ENCODE data around the gene DMRTC2.

The DMRTC2 gene

GRCh38 chr19:41849067-41849466, 4.2 kb downstream of the DMRTC2 start:
- TF ChIP-seq ZNF16 (tag by site-specific recombination; IDR thresholded peaks at IDR 0.05; ENCODE audit: low read depth) (no peak), ZNF449 (tag by site-specific recombination; IDR thresholded peaks at IDR 0.05) (peak; percentile 55; the same call in 1 of the 2 replicates)
- TF ChIP-seq, protein P1, sequence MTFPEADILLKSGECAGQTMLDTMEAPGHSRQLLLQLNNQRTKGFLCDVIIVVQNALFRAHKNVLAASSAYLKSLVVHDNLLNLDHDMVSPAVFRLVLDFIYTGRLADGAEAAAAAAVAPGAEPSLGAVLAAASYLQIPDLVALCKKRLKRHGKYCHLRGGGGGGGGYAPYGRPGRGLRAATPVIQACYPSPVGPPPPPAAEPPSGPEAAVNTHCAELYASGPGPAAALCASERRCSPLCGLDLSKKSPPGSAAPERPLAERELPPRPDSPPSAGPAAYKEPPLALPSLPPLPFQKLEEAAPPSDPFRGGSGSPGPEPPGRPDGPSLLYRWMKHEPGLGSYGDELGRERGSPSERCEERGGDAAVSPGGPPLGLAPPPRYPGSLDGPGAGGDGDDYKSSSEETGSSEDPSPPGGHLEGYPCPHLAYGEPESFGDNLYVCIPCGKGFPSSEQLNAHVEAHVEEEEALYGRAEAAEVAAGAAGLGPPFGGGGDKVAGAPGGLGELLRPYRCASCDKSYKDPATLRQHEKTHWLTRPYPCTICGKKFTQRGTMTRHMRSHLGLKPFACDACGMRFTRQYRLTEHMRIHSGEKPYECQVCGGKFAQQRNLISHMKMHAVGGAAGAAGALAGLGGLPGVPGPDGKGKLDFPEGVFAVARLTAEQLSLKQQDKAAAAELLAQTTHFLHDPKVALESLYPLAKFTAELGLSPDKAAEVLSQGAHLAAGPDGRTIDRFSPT (tag by site-specific recombination; IDR thresholded peaks at IDR 0.05): no peak
- no peak overlapping the region for H3K27ac ChIP-seq (ENCODE audit: extremely low read depth, low read depth, low read length)
- H3K4me3 ChIP-seq (ENCODE audit: low read depth, low read length): no peak overlapping the region
- H3K36me3 ChIP-seq (ENCODE audit: control insufficient read depth in 2 of 2, insufficient read depth in 1 of 2, low read length in 2 of 2): no peaks in the 10 kb centered on the region
- ChIA-PET POLR2A (interaction anchor here (1.2 to 5.5 kb wide), 2 partner anchors 11 to 20 kb away, joined by 4 to 54 read pairs; partner anchors contain the start of gene RPS19), CTCF (interaction anchor here (1.6 to 4.7 kb wide), 2 partner anchors 11 to 13 kb away, joined by 7 to 49 read pairs; partner anchors contain the start of gene RPS19)
- no peaks in the 10 kb centered on the region for H3K9me3 ChIP-seq (ENCODE audit: control insufficient read depth, insufficient read depth, low read depth, low read length)
- no peaks in the 10 kb centered on the region for H3K4me1 ChIP-seq (ENCODE audit: control insufficient read depth, insufficient read depth, low read length)

DNA sequence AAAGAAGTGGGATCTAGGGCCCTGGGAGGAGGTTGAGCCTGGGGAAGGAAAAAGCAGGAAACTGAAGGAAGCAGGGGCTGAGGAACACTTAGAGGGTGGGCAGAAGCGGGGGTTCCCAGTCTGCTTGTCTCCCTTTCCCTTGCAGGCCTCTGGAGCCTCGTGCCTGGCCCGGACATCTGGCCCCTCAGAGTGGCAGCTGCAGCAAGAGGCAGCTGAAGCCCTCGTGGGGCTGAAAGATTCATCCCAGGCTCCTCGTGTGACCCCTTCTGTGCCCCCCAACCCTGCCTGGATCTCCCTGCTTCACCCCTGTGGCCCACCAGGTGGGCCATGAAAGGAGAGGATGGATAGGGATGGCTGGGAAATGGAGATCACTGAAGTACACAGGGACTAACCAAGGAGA, 5.5 kb downstream of the DMRTC2 start:
- no peak overlapping the region for H3K27ac ChIP-seq (ENCODE audit: extremely low read depth, low read depth, low read length)
- no peaks in the 10 kb centered on the region for H3K9me3 ChIP-seq (ENCODE audit: control insufficient read depth, insufficient read depth, low read depth, low read length)
- no peaks in the 10 kb centered on the region for H3K4me1 ChIP-seq (ENCODE audit: control insufficient read depth, insufficient read depth, low read length)
- CTCF ChIA-PET: interaction anchor here (0.6 to 4.7 kb wide), 4 partner anchors 9 to 84 kb away, joined by 3 to 49 read pairs (median 8); no protein-coding TSS in a partner anchor
- POLR2A ChIA-PET: interaction anchor here (0.7 to 5.5 kb wide), 2 partner anchors 10 to 13 kb away, joined by 4 to 54 read pairs; partner anchors contain the start of gene RPS19
- H3K36me3 ChIP-seq (ENCODE audit: control insufficient read depth in 2 of 2, insufficient read depth in 1 of 2, low read length in 2 of 2): no peaks in the 10 kb centered on the region
- TF ChIP-seq, protein P1 (tag by site-specific recombination; IDR thresholded peaks at IDR 0.05): no peak
- TF ChIP-seq ZSCAN23 (tag by site-specific recombination; IDR thresholded peaks at IDR 0.05) (no peak), ZNF624 (tag by site-specific recombination; IDR thresholded peaks at IDR 0.05) (no peak), ZNF366 (tag by site-specific recombination; conservative IDR thresholded peaks at IDR 0.05) (no peak), ZBTB20 (tag by site-specific recombination; IDR thresholded peaks at IDR 0.05) (no peak), OVOL3 (tag by site-specific recombination; IDR thresholded peaks at IDR 0.05) (no peak), TRIM28 (IDR thresholded peaks at IDR 0.05; ENCODE audit: borderline replicate concordance, low read length) (no peak), ZNF266 (tag by site-specific recombination; IDR thresholded peaks at IDR 0.05; ENCODE audit: low read depth) (no peak)
- H3K4me3 ChIP-seq (ENCODE audit: low read depth, low read length): no peak overlapping the region

DNA sequence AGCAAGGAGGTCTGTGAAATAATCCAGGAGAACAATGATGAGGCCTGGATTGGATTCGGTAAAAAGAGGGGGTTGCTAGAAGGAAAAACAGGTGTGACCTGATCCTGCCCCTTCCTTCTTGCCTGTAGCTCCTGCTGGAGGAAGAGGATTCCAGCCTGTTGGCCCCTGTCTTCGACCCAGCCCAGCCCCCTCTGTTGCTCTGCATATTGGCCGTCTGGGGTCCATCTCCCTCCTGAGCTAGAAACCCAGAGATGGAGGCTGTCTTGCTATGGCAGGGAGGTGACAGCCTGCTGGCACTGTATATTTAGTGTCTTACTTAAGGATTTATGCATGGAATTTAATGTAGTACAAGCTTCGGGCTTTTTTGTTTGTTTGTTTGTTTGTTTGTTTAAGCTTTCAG, 6.6 kb downstream of the DMRTC2 start:
- ChIA-PET POLR2A (interaction anchor here (2.9 to 5.5 kb wide), 2 partner anchors 9 to 14 kb away, joined by 9 to 54 read pairs; partner anchors contain the start of gene RPS19), CTCF (interaction anchor here (0.5 to 4.7 kb wide), 6 partner anchors 8 to 56 kb away, joined by 3 to 49 read pairs (median 5); no protein-coding TSS in a partner anchor)
- no peaks in the 10 kb centered on the region for H3K4me1 ChIP-seq (ENCODE audit: control insufficient read depth, insufficient read depth, low read length)
- H3K27ac ChIP-seq (ENCODE audit: extremely low read depth, low read depth, low read length): no peak overlapping the region
- TF ChIP-seq ZNF776 (tag by site-specific recombination; IDR thresholded peaks at IDR 0.05; ENCODE audit: borderline replicate concordance): no peak
- no peak for TF ChIP-seq ZNF785 (tag by site-specific recombination; IDR thresholded peaks at IDR 0.05)
- no peak for TF ChIP-seq ZNF560 (tag by site-specific recombination; IDR thresholded peaks at IDR 0.05; ENCODE audit: borderline replicate concordance)
- no peak for TF ChIP-seq ZFP37 (tag by site-specific recombination; IDR thresholded peaks at IDR 0.05)
- no peak for TF ChIP-seq GLIS1 (tag by site-specific recombination; IDR thresholded peaks at IDR 0.05)
- TF ChIP-seq ZNF433 (tag by site-specific recombination; IDR thresholded peaks at IDR 0.05; ENCODE audit: low read depth): no peak
- no peak for TF ChIP-seq GLI2 (tag by site-specific recombination; IDR thresholded peaks at IDR 0.05; ENCODE audit: borderline replicate concordance, low read depth)
- TF ChIP-seq MZF1 (tag by site-specific recombination; IDR thresholded peaks at IDR 0.05; ENCODE audit: borderline replicate concordance): no peak
- TF ChIP-seq ZBTB8A (tag by site-specific recombination; IDR thresholded peaks at IDR 0.05): no peak
- no peak for TF ChIP-seq ZNF335 (tag by site-specific recombination; conservative IDR thresholded peaks at IDR 0.05)
- TF ChIP-seq ZNF654 (tag by site-specific recombination; IDR thresholded peaks at IDR 0.05; ENCODE audit: low read depth): no peak
- no peaks in the 10 kb centered on the region for H3K36me3 ChIP-seq (ENCODE audit: control insufficient read depth in 2 of 2, insufficient read depth in 1 of 2, low read length in 2 of 2)
- no peaks in the 10 kb centered on the region for H3K9me3 ChIP-seq (ENCODE audit: control insufficient read depth, insufficient read depth, low read depth, low read length)
- H3K4me3 ChIP-seq (ENCODE audit: low read depth, low read length): no peak overlapping the region
